H9 (cell line): Measurements from ENCODE around the gene CDK17. TPM values are rescaled to one million over a fixed set of nuclear protein-coding genes. Genes with fewer than 3 reads are reported as not detected.

Experiments used
- DNase-seq: peaks from one replicate; pipeline ENCODE4 v3.0.0-alpha.2; 2017
- H2AFZ ChIP-seq: one replicate; pipeline ENCODE4 v1.6.1; 2013; ENCODE audit warnings: mild to moderate bottlenecking, low read length, control low read depth, moderate library complexity
- H2AK5ac ChIP-seq: 2 replicates; pipeline ENCODE4 v1.6.1; 2013; ENCODE audit warnings: low read length, control low read depth, mixed read lengths; ENCODE audit not compliant: insufficient read length
- H2BK120ac ChIP-seq: one replicate; pipeline ENCODE4 v1.6.1; 2013; ENCODE audit warnings: low read depth, mild to moderate bottlenecking, low read length, control low read depth, inconsistent platforms; ENCODE audit not compliant: poor library complexity, severe bottlenecking
- H2BK12ac ChIP-seq: 2 replicates; pipeline ENCODE4 v1.6.1; 2013; ENCODE audit warnings: low read length, control low read depth, mixed read lengths, low read depth; ENCODE audit not compliant: insufficient read length
- H2BK15ac ChIP-seq: 2 replicates; pipeline ENCODE4 v1.6.1; 2013; ENCODE audit warnings: low read depth, low read length, control low read depth
- H2BK20ac ChIP-seq: one replicate; pipeline ENCODE4 v1.6.1; 2013; ENCODE audit warnings: low read depth, mild to moderate bottlenecking, low read length, control low read depth, inconsistent platforms; ENCODE audit not compliant: poor library complexity, severe bottlenecking
- H2BK5ac ChIP-seq: 2 replicates; pipeline ENCODE4 v1.6.1; 2013; ENCODE audit warnings: low read length, control low read depth, mixed read lengths; ENCODE audit not compliant: insufficient read length
- H3K14ac ChIP-seq: 2 replicates; pipeline ENCODE4 v1.6.1; 2013; ENCODE audit warnings: low read length, control low read depth; ENCODE audit not compliant: insufficient read depth
- H3K18ac ChIP-seq: 2 replicates; pipeline ENCODE4 v1.6.1; 2013; ENCODE audit warnings: low read depth, mild to moderate bottlenecking, mixed read lengths, low read length, control low read depth; ENCODE audit not compliant: insufficient read length
- H3K23ac ChIP-seq: 2 replicates; pipeline ENCODE4 v1.6.1; 2013; ENCODE audit warnings: low read length, control low read depth, mixed read lengths, low read depth; ENCODE audit not compliant: insufficient read length
- H3K23me2 ChIP-seq: 2 replicates; pipeline ENCODE4 v1.6.1; 2013; ENCODE audit warnings: low read depth, mild to moderate bottlenecking, mixed read lengths, low read length, control low read depth; ENCODE audit not compliant: insufficient read length, poor library complexity, severe bottlenecking
- H3K27ac ChIP-seq: 2 replicates; pipeline ENCODE4 v1.5.1; 2013; ENCODE audit warnings: low read length, control low read depth, mixed read lengths, low read depth; ENCODE audit not compliant: insufficient read length
- H3K27me3 ChIP-seq: 2 replicates; pipeline ENCODE4 v1.6.1; 2013; ENCODE audit warnings: low read length, control low read depth, inconsistent platforms; ENCODE audit not compliant: insufficient read depth
- H3K4ac ChIP-seq: 2 replicates; pipeline ENCODE4 v1.6.1; 2013; ENCODE audit warnings: low read depth, mild to moderate bottlenecking, control low read depth, inconsistent platforms, low read length, moderate library complexity
- H3K4me1 ChIP-seq: 2 replicates; pipeline ENCODE4 v1.6.1; 2013; ENCODE audit warnings: low read length, control low read depth, inconsistent platforms; ENCODE audit not compliant: insufficient read depth
- H3K4me2 ChIP-seq: 2 replicates; pipeline ENCODE4 v1.6.1; 2013; ENCODE audit warnings: low read length, control low read depth, mixed read lengths; ENCODE audit not compliant: insufficient read length, insufficient read depth
- H3K56ac ChIP-seq: 2 replicates; pipeline ENCODE4 v1.6.1; 2013; ENCODE audit warnings: low read depth, mild to moderate bottlenecking, mixed read lengths, low read length, control low read depth; ENCODE audit not compliant: insufficient read length
- H3K79me1 ChIP-seq: 2 replicates; pipeline ENCODE4 v1.6.1; 2013; ENCODE audit warnings: low read depth, mild to moderate bottlenecking, moderate library complexity, low read length, control low read depth, inconsistent platforms; ENCODE audit not compliant: insufficient read depth, poor library complexity, severe bottlenecking
- H3K79me2 ChIP-seq: 2 replicates; pipeline ENCODE4 v1.6.1; 2013; ENCODE audit warnings: low read length, control low read depth, inconsistent platforms; ENCODE audit not compliant: insufficient read depth
- H3K9ac ChIP-seq: 2 replicates; pipeline ENCODE4 v1.6.1; 2013; ENCODE audit warnings: low read length, control low read depth, mixed read lengths; ENCODE audit not compliant: insufficient read length; ENCODE audit errors: extremely low read depth
- H3K9me3 ChIP-seq: one replicate; pipeline ENCODE4 v1.6.1; 2013; ENCODE audit warnings: low read depth, low read length, inconsistent platforms; ENCODE audit not compliant: control insufficient read depth
- H3T11ph ChIP-seq: one replicate; pipeline ENCODE4 v1.6.1; 2013; ENCODE audit warnings: mild to moderate bottlenecking, low read length, control low read depth, inconsistent platforms
- H4K20me1 ChIP-seq: one replicate; pipeline ENCODE4 v1.6.1; 2013; ENCODE audit not compliant: control insufficient read depth, insufficient read length, insufficient read depth
- H4K5ac ChIP-seq: 2 replicates; pipeline ENCODE4 v1.6.1; 2013; ENCODE audit warnings: low read depth, mild to moderate bottlenecking, mixed read lengths, low read length, control low read depth; ENCODE audit not compliant: insufficient read length
- H4K8ac ChIP-seq: replicated peaks from 2 replicates; pipeline ENCODE4 v1.6.1; 2013; ENCODE audit warnings: low read length, control low read depth, mixed read lengths, low read depth; ENCODE audit not compliant: insufficient read length
- H4K91ac ChIP-seq: 2 replicates; pipeline ENCODE4 v1.6.1; 2013; ENCODE audit warnings: low read depth, mild to moderate bottlenecking, moderate library complexity, mixed read lengths, low read length, control low read depth; ENCODE audit not compliant: insufficient read length
- H3K27ac Mint-ChIP-seq, 3 experiments: 2 replicates in 2 of 3; 3 replicates in 1 of 3; pipeline ENCODE4 v1.8.0; 2020 to 2021; ENCODE audit warnings: mixed read lengths in 3 of 3, mild to moderate bottlenecking in 1 of 3, moderate library complexity in 1 of 3
- H3K27me3 Mint-ChIP-seq: 2 replicates; pipeline ENCODE4 v1.8.0; 2021; ENCODE audit warnings: low read depth, mild to moderate bottlenecking, moderate library complexity, mixed read lengths
- H3K36me3 Mint-ChIP-seq, 3 experiments: 2 replicates in 2 of 3; 3 replicates in 1 of 3; pipeline ENCODE4 v1.8.0; 2020 to 2021; ENCODE audit warnings: low read depth in 3 of 3, mixed read lengths in 3 of 3; ENCODE audit not compliant: insufficient read depth in 1 of 3
- H3K4me1 Mint-ChIP-seq, 2 experiments: 2 replicates each; pipeline ENCODE4 v1.8.0; 2020; ENCODE audit warnings: mixed read lengths in 2 of 2
- H3K4me3 Mint-ChIP-seq, 2 experiments: 2 replicates in 1 of 2; 3 replicates in 1 of 2; pipeline ENCODE4 v1.8.0; 2020 to 2021; ENCODE audit warnings: mild to moderate bottlenecking in 2 of 2, mixed read lengths in 2 of 2, moderate library complexity in 1 of 2
- H3K9me3 Mint-ChIP-seq, 2 experiments: 2 replicates in 1 of 2; 3 replicates in 1 of 2; pipeline ENCODE4 v1.8.0; 2020; ENCODE audit warnings: mild to moderate bottlenecking in 2 of 2, mixed read lengths in 2 of 2, moderate library complexity in 1 of 2
- CTCF ChIP-seq: fragments of 200-600 bp; sonication (generic); conservative IDR thresholded peaks from 3 replicates; pipeline ENCODE4 v1.8.0; 2021; ENCODE audit warnings: antibody characterized with exemption, mild to moderate bottlenecking
- WGBS: extraction: QIAGEN DNeasy Blood & Tissue Kit; methylation state at CpG from one replicate; pipeline ENCODE4 v1.1.7; 2013; ENCODE audit warnings: missing lambda C conversion rate, low lambda C conversion rate, mixed read lengths; ENCODE audit not compliant: insufficient read length; ENCODE audit errors: extremely low coverage; 5-methylcytosine and 5-hydroxymethylcytosine counted together
- total RNA-seq: library from RNA; stranded (reverse); gene quantifications from 2 replicates; pipeline ENCODE4 v1.2.1, GENCODE V29; 2021

CDK17 gene
- total RNA-seq, 1 experiment from 2014 or later, result 28.8 TPM

DNA sequence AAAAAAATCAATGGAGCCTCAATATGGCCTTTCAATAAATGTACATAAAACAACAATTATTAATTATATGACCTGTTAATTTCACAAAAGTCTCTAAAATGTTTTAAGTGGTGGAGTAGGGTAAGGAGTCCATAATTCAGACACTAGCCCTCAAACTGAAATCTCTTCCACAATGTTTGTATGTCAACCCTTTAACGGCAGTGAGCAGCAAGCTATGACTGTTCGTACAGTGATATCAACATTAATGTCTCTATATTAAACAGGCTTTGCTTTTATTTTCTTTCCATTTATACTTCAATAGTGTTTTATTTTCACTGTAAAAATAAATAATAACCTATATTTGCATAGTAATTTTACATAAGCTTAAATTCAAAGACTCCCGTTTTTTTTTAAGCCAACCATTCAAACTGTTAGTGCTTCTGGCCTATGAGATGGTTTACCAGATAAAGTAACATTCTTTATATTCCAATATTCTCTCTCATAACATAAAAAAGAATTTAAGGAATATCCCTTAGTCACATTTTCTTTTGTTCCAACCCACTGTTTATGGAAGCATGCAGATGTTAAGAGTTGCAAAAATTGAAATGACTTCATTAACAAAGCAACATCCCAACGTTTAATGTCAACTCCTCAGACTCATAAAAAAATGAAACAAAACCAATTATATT is 2.3 kb downstream of the CDK17 start:
- no peak overlapping the region for H4K91ac ChIP-seq
- peaks cover 5% of the 10 kb centered on the region; the same call in 1 of the 2 replicates for H3K79me2 ChIP-seq
- no peak overlapping the region for H2BK15ac ChIP-seq
- no peak overlapping the region for H3K14ac ChIP-seq
- WGBS, result no CpG with 5 or more reads among the region's 4 CpGs
- Mint-ChIP-seq H3K4me3 (peak overlapping the region; percentile 84 to 88), H3K27me3 (no peaks in the 10 kb centered on the region; the same call in 1 of the 2 replicates), H3K27ac (no peak overlapping the region), H3K4me1 (peaks cover 46 to 52% of the 10 kb centered on the region in 2 experiments), H3K9me3 (no peaks in the 10 kb centered on the region), H3K36me3 (no peaks in the 10 kb centered on the region)
- no peak overlapping the region for H3K18ac ChIP-seq
- peaks cover 14% of the 10 kb centered on the region for H3K23me2 ChIP-seq
- H3K56ac ChIP-seq, result no peak overlapping the region
- H3K4ac ChIP-seq, result no peak overlapping the region
- no peak overlapping the region for H4K8ac ChIP-seq
- H4K20me1 ChIP-seq, result no peaks in the 10 kb centered on the region
- no peak overlapping the region for H2BK20ac ChIP-seq
- no peak overlapping the region for H3K23ac ChIP-seq
- H2AK5ac ChIP-seq, result no peak overlapping the region
- no peak for DNase-seq
- H2BK5ac ChIP-seq, result no peak overlapping the region
- no peak overlapping the region for H2BK120ac ChIP-seq
- H2AFZ ChIP-seq, result no peak overlapping the region
- no peaks in the 10 kb centered on the region for H3K79me1 ChIP-seq
- peaks cover 3% of the 10 kb centered on the region; the same call in 1 of the 2 replicates for H3K4me1 ChIP-seq
- H3K9ac ChIP-seq, result no peak overlapping the region
- H3K4me2 ChIP-seq, result peak overlapping the region; percentile 75
- no peak overlapping the region for H3K27ac ChIP-seq
- no peaks in the 10 kb centered on the region for H3K9me3 ChIP-seq
- no peak overlapping the region for H4K5ac ChIP-seq
- H2BK12ac ChIP-seq, result no peak overlapping the region
- H3K27me3 ChIP-seq, result no peaks in the 10 kb centered on the region
- no peak for TF ChIP-seq CTCF
- no peak overlapping the region for H3T11ph ChIP-seq
